HT1080 (cell line): ENCODE measurements around the gene RAB3C. TPM values are rescaled to one million over a fixed set of nuclear protein-coding genes. Genes with fewer than 3 reads are reported as not detected.

Experiments used
- DNase-seq: peaks from one replicate; pipeline ENCODE4 v3.0.0-alpha.2; 2015; ENCODE audit warnings: low read depth
- total RNA-seq: library from RNA; depleted of rRNA; stranded (reverse); fragments of >200 nt; shearing (Covaris generic); gene quantifications from 2 replicates; pipeline ENCODE4 v1.2.3, GENCODE V29; 2014

RAB3C gene
- total RNA-seq, 1 experiment from 2014 or later, result not detected

DNA sequence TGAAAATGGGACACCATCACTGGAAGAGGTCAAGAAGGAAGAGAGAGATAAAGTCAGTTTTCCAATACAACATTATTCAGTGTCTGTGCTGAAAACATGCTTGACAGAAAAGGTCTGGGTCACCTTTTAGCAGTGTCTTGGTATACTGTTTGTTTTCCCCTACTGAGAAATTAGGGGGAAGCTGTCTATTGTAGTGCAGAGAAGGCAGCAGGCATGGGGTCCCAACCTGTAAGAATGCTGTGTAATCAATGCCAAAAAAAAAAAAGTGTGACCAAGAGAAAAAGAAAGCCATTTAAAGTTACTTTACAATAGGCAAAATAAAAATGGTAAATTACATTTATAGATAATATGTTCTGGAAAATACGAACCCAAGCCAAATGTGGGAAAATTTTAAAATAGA is 139.3 kb downstream of the RAB3C start:
- DNase-seq, result no peak

DNA sequence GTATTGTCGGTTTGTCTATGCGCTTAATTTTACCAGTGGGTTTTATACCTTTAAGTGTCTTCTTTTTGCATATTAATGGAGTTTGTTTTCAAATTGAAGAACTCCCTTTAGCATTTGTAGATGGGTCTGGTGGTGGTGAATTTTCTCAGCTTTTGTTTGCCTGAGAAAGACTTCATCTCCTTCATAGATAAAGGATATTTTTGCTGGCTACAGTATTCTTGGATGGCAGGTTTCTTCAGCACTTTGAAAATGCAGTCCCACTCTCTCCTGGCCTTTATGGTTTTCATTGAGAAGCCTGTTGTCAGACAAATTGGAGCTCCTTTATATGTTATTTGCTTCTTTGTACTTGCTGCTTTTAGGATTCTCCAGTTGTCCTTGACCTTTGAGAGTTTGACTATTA is 142.1 kb downstream of the RAB3C start:
- no peak for DNase-seq

DNA sequence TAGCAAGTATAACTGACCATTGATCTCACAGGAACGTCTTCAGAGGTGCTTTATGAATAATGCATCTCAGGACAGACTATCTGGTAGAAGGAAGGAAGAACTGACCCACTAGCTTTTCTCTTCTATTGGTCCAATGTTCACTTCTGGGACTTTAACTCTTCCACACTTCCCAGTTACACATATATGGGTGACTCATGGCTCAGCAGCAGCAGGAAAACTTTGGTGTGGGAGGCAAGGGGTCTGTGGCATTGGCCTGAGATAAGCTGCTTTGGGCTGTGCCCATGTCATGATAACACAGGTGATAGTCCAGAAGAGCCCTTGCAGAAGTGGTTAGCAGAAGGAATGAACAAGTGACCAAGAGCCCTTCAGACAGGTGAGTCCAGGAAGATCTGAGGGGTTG is 148.8 kb downstream of the RAB3C start:
- no peak for DNase-seq

DNA sequence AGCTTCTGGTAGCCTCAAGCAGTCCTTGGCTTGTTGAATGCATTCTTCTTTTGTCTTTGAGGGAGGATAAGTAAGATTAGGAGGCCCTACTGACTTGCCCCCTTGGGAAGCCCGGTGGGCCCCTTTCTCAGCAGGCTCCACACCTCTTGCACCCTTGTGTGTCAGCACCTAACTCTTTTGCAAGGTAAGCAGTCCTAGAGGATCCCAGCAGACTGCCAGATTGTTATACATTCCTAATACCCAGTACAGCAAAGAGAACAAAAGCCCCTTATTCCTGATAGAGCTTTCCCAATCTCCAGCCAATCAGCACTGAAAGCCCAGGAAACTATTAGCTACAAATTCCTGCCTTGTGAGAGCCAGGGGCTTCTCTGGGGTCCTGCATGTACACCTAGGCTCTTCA is 152.8 kb downstream of the RAB3C start:
- DNase-seq, result no peak

DNA sequence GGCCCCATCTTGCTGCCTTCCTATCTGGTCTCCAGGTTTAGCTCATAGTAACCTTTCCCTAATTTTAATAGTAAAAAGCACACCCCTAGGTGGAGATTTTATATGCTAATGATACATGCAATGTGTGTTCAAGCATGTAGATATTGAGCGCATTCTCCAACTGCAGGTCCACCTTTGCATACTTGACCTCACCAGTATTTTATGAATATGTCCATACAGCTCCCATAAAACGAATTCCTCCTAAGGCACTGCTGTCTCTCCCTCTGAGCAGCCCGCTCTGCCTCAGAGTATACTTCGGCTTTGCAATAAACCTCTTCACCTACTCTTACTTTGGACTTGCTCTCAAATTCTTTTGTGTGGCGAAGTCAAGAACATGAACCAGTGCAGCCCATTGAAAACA is 153.3 kb downstream of the RAB3C start:
- DNase-seq, result no peak

DNA sequence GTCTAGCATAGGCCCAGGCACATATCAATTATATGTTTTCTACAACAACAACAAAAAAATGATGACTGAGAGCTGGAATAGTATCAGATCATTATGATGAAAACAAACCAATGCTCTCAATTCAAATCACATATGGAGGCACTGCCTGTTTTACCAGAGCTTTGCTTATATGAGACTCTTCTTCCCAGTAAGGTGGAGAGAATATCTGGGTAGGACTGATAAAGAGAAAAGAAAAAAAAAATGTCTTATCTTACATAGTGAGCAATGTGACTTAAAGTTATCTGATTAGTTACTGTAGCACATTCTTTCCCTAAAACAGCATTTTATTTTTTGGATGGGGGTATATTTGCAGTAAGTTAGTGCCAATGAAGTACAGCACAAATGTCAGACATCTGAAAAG is 154.8 kb downstream of the RAB3C start:
- no peak for DNase-seq

DNA sequence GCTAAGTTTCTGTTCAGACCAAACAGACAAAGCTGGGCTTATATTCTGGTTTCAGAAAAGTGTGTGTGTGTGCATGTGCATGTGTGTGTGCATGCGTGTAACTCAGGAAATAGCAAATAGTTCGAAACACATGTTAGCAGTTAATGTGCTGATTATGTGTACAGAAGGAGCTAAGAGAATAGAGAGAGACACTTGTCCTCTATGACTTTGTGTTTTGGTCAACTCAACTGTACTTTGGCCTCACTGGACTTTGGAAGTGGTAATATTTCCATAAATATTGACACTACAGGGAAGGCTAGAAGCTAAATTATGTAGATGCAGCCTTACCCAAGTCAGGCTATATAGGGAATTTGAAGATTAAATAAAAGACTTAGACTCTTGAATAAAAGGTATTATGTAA is 155.5 kb downstream of the RAB3C start:
- no peak for DNase-seq

DNA sequence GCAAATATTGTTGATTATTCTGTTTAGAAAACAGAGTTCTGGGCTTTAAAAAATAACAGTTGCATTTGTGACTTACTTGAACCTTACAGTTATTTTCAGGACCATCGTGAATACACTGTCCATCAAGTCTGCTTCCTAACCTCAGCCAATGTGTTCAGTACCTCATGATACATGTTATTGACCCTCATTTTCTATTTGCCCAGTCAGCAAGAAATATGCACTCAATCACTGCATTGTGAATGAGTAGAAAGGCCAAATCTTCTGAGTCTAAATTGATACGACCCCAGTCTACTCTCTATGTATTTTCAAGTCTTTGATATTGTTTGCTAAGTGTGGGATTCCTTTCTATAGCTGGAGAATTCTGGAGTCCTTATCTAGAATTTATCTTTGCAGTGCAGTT is 156.2 kb downstream of the RAB3C start:
- DNase-seq, result no peak

DNA sequence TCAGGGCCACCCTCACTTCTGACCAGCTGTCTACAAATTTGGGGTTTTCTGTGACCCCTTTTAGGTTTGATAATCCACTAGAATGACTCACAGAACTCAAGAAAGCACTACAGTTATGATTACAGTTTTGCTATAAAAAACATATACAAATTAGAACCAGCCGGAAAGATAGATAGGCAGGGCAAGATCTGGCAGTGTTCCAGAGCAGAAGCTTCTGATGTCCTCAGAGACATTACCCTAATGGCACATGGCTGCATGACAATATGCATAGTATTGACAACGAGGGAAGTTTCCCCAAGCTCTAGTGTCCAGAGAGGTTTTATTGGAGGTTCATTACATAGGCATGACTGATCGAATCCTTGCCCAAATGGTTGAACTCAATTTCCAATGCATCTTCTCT is 158.1 kb downstream of the RAB3C start:
- no peak for DNase-seq

DNA sequence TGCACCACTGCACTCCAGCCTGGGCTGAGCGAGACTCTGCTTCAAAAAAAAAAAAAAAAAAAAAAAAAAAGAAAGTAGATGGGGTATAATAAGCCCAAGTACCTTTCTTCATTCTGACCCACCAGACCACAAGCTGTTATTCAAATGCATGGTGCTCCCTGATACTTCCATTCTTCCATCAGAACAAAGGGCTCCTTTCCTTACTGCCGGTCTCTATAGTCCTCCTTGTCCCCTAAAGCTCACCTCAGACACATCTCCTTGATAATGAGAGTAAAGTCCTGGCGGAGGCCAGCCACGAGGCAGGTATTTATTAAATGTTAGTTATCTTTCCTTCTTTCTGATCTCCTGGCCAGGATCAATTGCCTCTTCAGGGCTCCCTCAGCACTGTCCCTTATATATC is 162.5 kb downstream of the RAB3C start:
- no peak for DNase-seq

DNA sequence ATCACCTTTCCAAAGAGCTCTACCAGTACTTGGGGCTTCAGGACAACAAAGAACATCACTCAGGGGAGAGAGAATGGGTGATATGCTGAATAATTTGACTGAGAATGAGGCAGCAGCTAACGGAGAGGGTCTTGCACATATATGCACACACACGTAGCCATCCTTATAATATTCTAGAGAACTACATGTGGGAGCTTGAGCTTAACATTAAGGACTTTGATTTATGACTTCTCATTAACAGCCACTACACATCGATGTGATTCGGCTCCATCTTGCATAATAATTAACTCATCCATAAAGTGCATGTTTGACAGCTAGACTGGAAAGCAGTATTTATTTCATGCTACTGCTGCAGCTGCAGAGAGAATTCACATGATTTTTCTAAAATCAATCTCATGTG is 163.4 kb downstream of the RAB3C start:
- no peak for DNase-seq

DNA sequence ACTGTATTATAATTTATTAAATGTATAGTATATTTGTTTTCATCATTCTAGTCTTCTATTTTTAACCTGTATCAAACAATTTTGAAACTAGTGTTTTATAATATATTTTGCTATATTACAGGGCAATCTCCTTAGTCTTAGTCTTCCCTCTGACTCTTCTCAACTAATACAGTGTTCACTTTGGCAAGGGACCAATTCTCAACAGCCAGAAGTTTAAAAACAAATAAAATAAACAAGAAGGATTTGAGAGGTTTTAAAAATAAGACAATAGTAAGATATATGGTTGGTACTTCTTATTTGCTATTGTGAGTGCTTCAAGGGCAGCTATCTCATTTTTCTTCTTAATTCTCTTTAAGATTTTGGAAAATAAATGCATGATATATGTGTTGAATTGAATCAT is 167.2 kb downstream of the RAB3C start:
- no peak for DNase-seq

DNA sequence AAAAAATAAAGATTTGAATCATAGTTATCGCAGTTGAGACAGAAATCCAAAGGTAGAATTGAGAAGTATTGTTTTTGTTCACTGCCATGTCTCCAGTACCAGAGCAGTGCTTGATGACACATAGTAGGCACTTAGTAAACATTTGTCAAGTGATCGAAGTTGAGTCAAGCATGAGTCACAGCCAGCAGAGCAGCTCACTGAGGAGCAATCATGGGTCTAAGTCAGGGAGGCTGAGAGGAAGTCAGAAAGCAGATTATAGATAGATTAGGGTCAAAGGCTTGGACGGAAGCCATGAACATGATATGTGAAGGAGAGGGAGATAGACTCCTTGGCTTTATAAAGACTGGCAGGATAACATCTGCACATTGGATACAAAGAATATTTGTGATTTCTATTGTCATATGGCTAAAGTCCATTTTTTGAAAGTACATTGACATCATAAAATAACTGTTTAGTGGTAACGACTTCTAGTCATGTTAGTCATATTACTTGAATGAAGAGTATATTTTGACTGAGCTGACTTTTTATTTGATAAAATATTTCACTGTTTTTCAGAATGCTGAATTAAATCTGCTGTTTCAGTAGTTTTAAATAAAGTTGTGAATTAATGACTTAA is 168.5 kb downstream of the RAB3C start:
- DNase-seq, result peak; percentile 82

DNA sequence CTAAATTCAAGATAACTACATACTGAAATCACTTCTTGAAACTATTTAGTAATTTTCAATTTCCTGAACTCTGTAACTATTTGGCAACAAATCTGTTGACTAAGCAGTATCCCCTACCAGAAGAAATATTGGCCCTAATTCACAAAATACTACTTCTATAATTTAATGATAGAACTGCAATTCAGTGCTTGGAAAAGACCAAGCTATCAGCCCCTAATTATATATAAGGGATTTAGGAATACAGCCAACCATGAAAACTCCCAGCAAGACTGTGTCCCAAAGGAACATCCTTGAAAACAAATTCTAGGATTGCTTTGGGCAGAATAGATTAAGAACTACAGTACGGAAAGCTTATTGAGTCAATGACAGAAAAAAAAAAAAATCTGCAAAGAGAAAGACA is 169.2 kb downstream of the RAB3C start:
- DNase-seq, result no peak

DNA sequence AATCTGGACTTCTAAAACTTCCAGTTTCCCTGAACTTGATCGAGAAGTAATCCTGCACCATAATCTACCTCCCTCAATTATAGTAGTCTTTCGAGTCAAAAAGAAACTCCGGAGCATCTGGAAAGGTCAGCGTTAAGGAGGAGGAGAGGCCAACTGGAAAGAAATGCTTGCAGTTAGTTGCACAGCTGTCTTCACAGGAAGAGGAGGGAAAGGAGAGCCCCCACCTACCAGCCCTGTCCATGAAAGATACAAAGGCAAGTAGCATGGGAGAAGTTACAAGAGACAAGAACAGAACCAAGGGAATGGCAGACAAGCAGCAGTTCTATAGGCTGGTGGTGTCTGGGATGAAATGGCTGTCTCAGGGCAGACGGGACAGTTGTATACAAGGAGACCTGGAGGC is 170.6 kb downstream of the RAB3C start:
- DNase-seq, result no peak

DNA sequence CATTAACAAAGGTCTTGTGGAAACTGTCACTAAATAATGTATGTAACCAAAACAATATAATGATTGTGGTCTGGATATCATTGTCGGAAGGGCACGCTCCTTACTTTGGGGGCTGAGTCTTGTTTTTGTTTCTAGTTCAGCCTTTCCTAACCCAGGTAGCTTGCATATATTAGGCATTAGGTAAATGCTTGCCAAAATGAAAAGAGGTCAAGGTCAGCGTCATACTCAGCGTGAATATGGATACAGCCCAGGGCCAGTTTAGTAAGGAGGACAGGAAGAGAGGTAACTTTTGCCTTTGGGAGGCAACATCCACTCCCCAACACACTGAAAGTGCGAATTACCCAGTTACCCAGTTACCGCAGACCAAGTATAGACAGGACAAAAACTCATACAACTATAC is 171.4 kb downstream of the RAB3C start:
- DNase-seq, result no peak

DNA sequence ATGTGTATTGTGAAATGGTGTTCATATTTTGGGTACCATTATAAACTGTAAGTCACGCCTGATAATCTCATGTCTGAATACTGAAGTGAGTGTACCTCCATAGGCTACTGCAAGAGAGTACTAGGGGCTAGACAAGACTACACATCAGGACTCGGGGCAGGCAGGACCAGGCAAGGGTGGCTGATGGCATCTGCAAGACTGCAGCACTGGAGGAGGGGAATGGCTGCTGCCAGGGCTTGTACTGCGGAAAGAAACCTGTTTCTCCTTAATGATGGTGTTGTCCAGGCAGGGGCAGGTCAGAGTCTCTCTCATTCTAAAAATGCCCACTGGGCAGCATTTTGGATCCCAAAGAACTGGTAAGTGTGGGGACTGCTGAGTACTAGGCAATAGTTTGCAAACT is 172.5 kb downstream of the RAB3C start:
- no peak for DNase-seq

DNA sequence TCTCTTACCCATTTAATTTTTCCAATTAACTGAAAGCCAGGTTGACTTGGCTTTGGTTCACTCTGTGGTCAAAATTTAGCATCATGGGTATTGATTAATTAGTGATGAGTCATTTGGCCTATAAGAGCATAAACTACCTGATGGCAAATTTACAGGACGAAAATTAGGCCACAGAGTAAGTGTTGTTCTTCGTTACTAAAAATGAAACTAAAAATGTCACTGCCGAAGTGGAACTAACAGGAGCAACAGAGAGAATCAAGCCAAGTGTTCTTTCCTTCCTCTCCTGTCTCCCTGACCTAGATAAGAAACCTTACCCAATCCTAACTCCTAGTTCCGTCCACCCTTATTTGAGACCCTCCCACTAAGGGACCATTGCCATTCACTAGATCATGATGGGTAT is 176.9 kb downstream of the RAB3C start:
- DNase-seq, result no peak

DNA sequence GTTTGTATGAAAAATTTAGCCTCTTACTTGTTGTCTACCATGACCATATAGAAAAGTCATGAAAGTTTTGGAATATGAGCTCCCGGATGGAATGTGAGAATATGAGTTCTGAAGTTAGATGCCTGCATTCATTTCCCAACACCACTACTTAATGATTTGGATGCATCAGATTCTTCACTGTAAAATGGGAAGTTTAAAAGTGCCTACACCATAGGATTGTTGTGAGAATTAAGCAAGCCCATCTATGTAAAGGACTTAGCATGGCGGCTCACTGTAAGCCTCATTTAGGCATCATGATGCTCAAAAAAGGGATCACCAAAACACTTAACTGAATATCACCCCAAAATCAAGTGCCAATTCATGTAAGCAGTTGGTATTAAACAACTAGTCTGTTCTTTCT is 177.3 kb downstream of the RAB3C start:
- DNase-seq, result no peak

DNA sequence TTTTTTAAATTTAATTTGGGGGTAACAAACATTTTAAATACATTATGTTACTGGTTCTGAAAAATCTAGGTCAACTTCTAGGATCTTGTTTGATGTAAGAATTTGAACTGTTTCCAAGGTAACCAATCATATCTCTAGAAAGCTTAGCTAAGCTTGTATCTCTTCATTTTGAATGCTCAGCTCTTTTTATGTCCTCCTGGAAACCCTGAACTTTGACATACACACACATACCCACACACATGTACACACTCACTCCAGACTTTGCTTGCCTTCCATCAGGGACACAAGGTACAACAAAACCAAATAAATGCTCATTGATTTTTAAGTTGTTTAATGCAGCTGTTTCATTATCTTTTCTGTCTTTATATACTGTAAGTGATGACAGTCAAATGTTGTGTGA is 178.5 kb downstream of the RAB3C start:
- DNase-seq, result no peak

DNA sequence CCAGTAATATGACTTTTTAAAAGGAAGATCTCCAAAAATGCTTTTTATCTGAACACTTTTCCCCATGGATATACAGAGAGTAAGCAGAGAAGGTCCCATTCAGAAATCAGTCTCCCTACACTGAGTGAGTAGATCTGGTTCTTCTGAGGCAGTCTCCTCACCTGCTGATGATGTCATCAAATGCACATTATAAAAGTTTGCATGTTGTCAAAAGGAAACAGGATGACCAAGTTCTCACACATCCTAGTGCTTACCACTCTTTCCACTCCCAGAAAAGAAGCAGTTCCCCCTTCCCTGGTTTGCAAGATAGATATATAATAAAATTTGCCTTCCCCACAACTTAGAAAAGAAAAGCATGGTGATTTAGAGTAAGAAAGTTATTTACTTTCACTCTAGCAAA is 180.5 kb downstream of the RAB3C start:
- DNase-seq, result no peak

DNA sequence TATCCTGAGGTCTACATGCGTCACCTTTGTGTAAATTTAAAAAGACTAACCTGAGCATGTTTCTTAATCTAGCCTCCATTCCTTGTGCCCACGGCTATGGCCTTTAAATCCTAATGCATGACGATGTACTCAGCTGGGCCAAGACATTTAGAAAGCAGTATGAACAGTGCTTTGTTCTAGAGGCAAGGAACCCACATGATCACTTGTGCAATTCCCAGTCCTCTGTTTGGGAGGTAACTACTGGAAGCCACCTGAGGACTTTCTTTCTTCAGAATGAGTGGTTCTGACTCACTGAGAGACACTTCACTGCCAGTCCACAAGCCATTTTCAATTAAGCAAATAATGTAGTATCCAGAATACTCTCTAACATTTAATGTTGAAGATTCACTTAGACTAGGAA is 181.3 kb downstream of the RAB3C start:
- peak; percentile 32 for DNase-seq

DNA sequence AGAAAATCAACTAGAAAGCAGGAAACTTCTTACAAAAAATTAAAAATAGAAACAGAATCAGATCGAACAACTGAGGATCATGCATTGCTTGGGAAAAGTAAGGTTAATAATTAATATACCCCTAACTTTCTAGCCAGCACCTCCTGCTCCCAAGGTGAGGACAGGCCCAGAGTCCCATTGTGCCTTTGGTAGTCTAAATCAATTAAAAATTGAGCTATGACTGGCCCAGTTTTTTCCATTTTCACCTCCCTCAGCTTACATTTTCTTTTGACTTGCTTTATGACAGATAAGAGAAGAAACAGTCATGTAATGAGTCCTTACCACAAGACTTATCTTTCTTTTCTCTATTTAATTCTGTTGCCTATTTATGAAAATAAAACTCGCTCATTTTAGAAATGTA is 182.2 kb downstream of the RAB3C start:
- no peak for DNase-seq

DNA sequence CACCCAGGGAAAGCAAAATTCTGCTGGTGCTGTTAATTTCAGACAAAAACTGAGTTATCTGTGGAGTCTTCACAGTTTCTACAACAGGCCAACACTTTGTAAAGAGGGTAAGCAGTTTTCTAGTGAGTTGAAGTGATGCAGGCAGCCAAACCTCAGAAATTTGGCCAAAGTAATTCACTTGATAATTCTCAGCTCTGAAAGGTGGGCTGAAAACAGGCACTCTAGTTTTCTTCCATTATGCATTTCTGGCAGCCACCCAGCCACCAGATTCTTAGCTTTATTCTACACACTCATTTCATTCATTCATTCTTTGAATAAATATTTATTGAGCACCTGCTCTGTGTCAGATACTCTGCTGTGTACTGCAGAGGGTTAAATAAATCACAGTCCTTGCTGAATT is 184.2 kb downstream of the RAB3C start:
- DNase-seq, result no peak
